ENCODE measurements around the gene POLR3B. TPM values are rescaled to one million over a fixed set of nuclear protein-coding genes. Genes with fewer than 3 reads are reported as not detected.

The POLR3B gene
- total and polyA plus RNA-seq, 2 of the 13 experiments (the other 11 are each of a cell fraction or from before 2014, with no cell fraction given) = 4.8 to 13.1 TPM

DNA sequence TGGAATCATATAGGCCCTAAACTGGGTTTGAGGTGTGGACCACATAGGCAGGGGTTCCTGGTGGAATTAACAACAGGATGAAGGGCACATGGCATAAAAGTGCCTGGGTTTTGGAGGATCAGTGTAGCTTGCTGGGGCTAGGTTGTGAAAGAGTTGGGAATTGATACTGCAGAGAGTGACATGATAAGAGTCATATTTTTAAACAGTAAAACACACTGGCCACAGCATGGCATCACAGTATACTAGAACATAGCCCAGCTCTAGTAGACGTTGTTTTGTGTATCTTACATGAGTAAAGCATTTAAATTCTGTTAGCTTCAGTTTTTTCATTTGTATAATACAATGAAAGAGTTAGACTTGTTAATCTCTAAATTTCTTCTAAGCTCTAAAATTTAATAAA is 102.0 kb downstream of the POLR3B start (continued):
- TF ChIP-seq, protein P1, sequence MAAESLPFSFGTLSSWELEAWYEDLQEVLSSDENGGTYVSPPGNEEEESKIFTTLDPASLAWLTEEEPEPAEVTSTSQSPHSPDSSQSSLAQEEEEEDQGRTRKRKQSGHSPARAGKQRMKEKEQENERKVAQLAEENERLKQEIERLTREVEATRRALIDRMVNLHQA (CRISPR knock-in tag; IDR thresholded peaks at IDR 0.05) = no peak
- TF ChIP-seq ZSCAN5A (CRISPR knock-in tag; IDR thresholded peaks at IDR 0.05; ENCODE audit: borderline replicate concordance) = no peak
- no peak for TF ChIP-seq RAD21 (CRISPR knock-in tag; IDR thresholded peaks at IDR 0.05)
- TF ChIP-seq, protein P2, sequence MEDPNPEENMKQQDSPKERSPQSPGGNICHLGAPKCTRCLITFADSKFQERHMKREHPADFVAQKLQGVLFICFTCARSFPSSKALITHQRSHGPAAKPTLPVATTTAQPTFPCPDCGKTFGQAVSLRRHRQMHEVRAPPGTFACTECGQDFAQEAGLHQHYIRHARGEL (CRISPR knock-in tag; IDR thresholded peaks at IDR 0.05) = no peak
- TF ChIP-seq, protein P3, sequence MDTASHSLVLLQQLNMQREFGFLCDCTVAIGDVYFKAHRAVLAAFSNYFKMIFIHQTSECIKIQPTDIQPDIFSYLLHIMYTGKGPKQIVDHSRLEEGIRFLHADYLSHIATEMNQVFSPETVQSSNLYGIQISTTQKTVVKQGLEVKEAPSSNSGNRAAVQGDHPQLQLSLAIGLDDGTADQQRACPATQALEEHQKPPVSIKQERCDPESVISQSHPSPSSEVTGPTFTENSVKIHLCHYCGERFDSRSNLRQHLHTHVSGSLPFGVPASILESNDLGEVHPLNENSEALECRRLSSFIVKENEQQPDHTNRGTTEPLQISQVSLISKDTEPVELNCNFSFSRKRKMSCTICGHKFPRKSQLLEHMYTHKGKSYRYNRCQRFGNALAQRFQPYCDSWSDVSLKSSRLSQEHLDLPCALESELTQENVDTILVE (CRISPR knock-in tag; IDR thresholded peaks at IDR 0.05) = no peak
- no peak for TF ChIP-seq SP4 (CRISPR knock-in tag; IDR thresholded peaks at IDR 0.05)
- no peak for TF ChIP-seq MAFG (CRISPR knock-in tag; IDR thresholded peaks at IDR 0.05)
- no peak for TF ChIP-seq SCMH1 (CRISPR knock-in tag; IDR thresholded peaks at IDR 0.05; ENCODE audit: borderline replicate concordance)

GRCh38 chr12:106461730-106462129 is 104.2 kb downstream of the POLR3B start:
- H4K20me1 ChIP-seq (ENCODE audit: insufficient read depth, low read length) = no peaks in the 10 kb centered on the region
- intact Hi-C loops (cut with micrococcal nuclease; ENCODE audit: unreplicated experiment) (no loop called here), in situ Hi-C loops (cut with HindIII; ENCODE audit: extremely low pct_ligation_motif_present, low pct_unique_long_range_greater_than_20kb) (no loop called here)
- H3K9me3 ChIP-seq (ENCODE audit: low read length) = no peaks in the 10 kb centered on the region
- no TSS peak for BruUV-seq (replicated peaks)
- H3K4me2 ChIP-seq (ENCODE audit: low read depth, low read length) = no peak overlapping the region
- H3K9ac ChIP-seq (ENCODE audit: insufficient read depth, low read depth, low read length) = no peak overlapping the region
- H3K27me3 ChIP-seq (ENCODE audit: control insufficient read depth in 1 of 2, insufficient read depth in 2 of 2, low read length in 2 of 2) = no peaks in the 10 kb centered on the region
- ChIA-PET CTCF (ENCODE audit: low intra/inter-chr PET ratio, low total read pairs) (no interaction called here), POLR2A (no interaction called here)
- H2AFZ ChIP-seq (ENCODE audit: low read length) = no peak overlapping the region
- no peak overlapping the region for H3K27ac ChIP-seq (ENCODE audit: extremely low read length, insufficient read depth, low read length)
- no peaks in the 10 kb centered on the region for H3K79me2 ChIP-seq (ENCODE audit: insufficient read depth, low read length)
- no peak overlapping the region for H3K4me3 ChIP-seq (replicated peaks in 1 of 3; ENCODE audit: insufficient read depth in 1 of 3, low read depth in 2 of 3, low read length in 3 of 3)
- WGBS (ENCODE audit: low lambda C conversion rate) = 94% methylated on average over 2 of the region's 2 CpGs
- no peak for ATAC-seq
- no peak for FAIRE-seq
- no peaks in the 10 kb centered on the region for H3K4me1 ChIP-seq (ENCODE audit: insufficient read depth, low read length)
- DNase-seq (ENCODE audit: low spot score) = no peak
- H3K36me3 ChIP-seq (replicated peaks in 1 of 2; ENCODE audit: control insufficient read depth in 1 of 2, insufficient read depth in 2 of 2, low read length in 2 of 2) = peaks cover 13 to 22% of the 10 kb centered on the region in 2 experiments
- TF ChIP-seq ZNF318 (CRISPR knock-in tag; IDR thresholded peaks at IDR 0.05) = no peak
- no peak for TF ChIP-seq REPIN1 (CRISPR knock-in tag; IDR thresholded peaks at IDR 0.05; ENCODE audit: borderline replicate concordance, low read depth)
- no peak for TF ChIP-seq PAF1 (CRISPR knock-in tag; IDR thresholded peaks at IDR 0.05)
- TF ChIP-seq, protein P4, sequence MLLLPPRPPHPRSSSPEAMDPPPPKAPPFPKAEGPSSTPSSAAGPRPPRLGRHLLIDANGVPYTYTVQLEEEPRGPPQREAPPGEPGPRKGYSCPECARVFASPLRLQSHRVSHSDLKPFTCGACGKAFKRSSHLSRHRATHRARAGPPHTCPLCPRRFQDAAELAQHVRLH (CRISPR knock-in tag; IDR thresholded peaks at IDR 0.05; ENCODE audit: borderline replicate concordance, low read depth) = no peak
